CD14-positive monocyte (primary cell): Measurements from ENCODE around the gene KCNQ1. TPM values are rescaled to one million over a fixed set of nuclear protein-coding genes. Genes with fewer than 3 reads are reported as not detected.

ENCODE experiments used
- DNase-seq, 3 donors: peaks; one replicate each; pipeline ENCODE4 v3.0.0-alpha.2; 2011 to 2022
- H2AFZ ChIP-seq: 2 replicates; pipeline ENCODE4 v1.6.0; 2012; ENCODE audit warnings: mild to moderate bottlenecking, low read depth, low read length, inconsistent platforms; ENCODE audit not compliant: insufficient read depth, poor library complexity, severe bottlenecking
- H3K27ac ChIP-seq, 2 donors: 1 replicate in 1 of 2; 2 replicates in 1 of 2; pipeline ENCODE4 v1.5.1; 2012 to 2013; ENCODE audit warnings: low read length in 2 of 2, control low read depth in 1 of 2, inconsistent platforms in 1 of 2, low read depth in 1 of 2, mild to moderate bottlenecking in 1 of 2
- H3K27me3 ChIP-seq, 2 donors: one replicate each; pipeline versions ENCODE4 v1.6.0 to v1.6.1; 2011 to 2013; ENCODE audit warnings: low read length in 2 of 2; ENCODE audit not compliant: control insufficient read depth in 2 of 2, insufficient read depth in 2 of 2
- H3K36me3 ChIP-seq, 2 donors: replicated peaks in 1 of 2; 1 replicate in 1 of 2; 2 replicates in 1 of 2; pipeline versions ENCODE4 v1.5.1 to v1.6.1; 2012 to 2013; ENCODE audit warnings: low read length in 2 of 2, control low read depth in 1 of 2, inconsistent platforms in 1 of 2, mild to moderate bottlenecking in 1 of 2; ENCODE audit not compliant: insufficient read depth in 2 of 2, control insufficient read depth in 1 of 2
- H3K4me1 ChIP-seq, 2 donors: 1 replicate in 1 of 2; 2 replicates in 1 of 2; pipeline versions ENCODE4 v1.5.1 to v1.6.1; 2012 to 2013; ENCODE audit warnings: low read length in 2 of 2, control low read depth in 1 of 2, inconsistent platforms in 1 of 2, mild to moderate bottlenecking in 1 of 2, moderate library complexity in 1 of 2; ENCODE audit not compliant: insufficient read depth in 2 of 2, control insufficient read depth in 1 of 2
- H3K4me2 ChIP-seq: replicated peaks from 2 replicates; pipeline ENCODE3; 2012; ENCODE audit warnings: low read length, moderate library complexity, mild to moderate bottlenecking; ENCODE audit not compliant: poor library complexity, severe bottlenecking; ENCODE audit errors: extremely low read depth
- H3K4me3 ChIP-seq, 3 experiments: fragments of 200-600 bp in 1 of 3; sonication (generic) in 1 of 3; replicated peaks in 1 of 3; 1 replicate in 2 of 3; 2 replicates in 1 of 3; pipeline ENCODE4 v1.5.1; 2011 to 2013; ENCODE audit warnings: low read length in 3 of 3, mild to moderate bottlenecking in 3 of 3, control low read depth in 2 of 3, low read depth in 2 of 3, inconsistent platforms in 1 of 3, moderate library complexity in 1 of 3
- H3K79me2 ChIP-seq: 2 replicates; pipeline ENCODE4 v1.6.0; 2012; ENCODE audit warnings: mild to moderate bottlenecking, control low read depth, inconsistent platforms, low read length, moderate library complexity; ENCODE audit not compliant: insufficient read depth
- H3K9ac ChIP-seq: 2 replicates; pipeline ENCODE4 v1.6.0; 2017; ENCODE audit warnings: low read length, mild to moderate bottlenecking; ENCODE audit not compliant: insufficient read depth, poor library complexity, severe bottlenecking
- H3K9me3 ChIP-seq, 2 donors: replicated peaks in 1 of 2; 1 replicate in 1 of 2; 2 replicates in 1 of 2; pipeline versions ENCODE4 v1.5.1 to v1.6.1; 2012 to 2013; ENCODE audit warnings: low read length in 2 of 2, control low read depth in 1 of 2; ENCODE audit not compliant: control insufficient read depth in 1 of 2, insufficient read depth in 1 of 2
- H4K20me1 ChIP-seq: 2 replicates; pipeline ENCODE4 v1.6.0; 2012; ENCODE audit warnings: mild to moderate bottlenecking, low read length, control low read depth, moderate library complexity; ENCODE audit not compliant: insufficient read depth
- H3K27ac Mint-ChIP-seq, 7 donors: one replicate each; pipeline ENCODE4 v1.8.0; 2020; ENCODE audit warnings: mild to moderate bottlenecking in 7 of 7, mixed read lengths in 7 of 7, moderate library complexity in 6 of 7, inconsistent platforms in 2 of 7
- H3K27me3 Mint-ChIP-seq, 3 donors: one replicate each; pipeline ENCODE4 v1.8.0; 2021 to 2022; ENCODE audit warnings: low read depth in 3 of 3, mild to moderate bottlenecking in 3 of 3, mixed read lengths in 3 of 3, moderate library complexity in 3 of 3, inconsistent platforms in 1 of 3
- H3K36me3 Mint-ChIP-seq, 2 donors: one replicate each; pipeline ENCODE4 v1.8.0; 2020; ENCODE audit warnings: mixed read lengths in 2 of 2, inconsistent platforms in 1 of 2, mild to moderate bottlenecking in 1 of 2
- H3K4me1 Mint-ChIP-seq: one replicate; pipeline ENCODE4 v1.8.0; 2020; ENCODE audit warnings: mild to moderate bottlenecking, mixed read lengths
- H3K4me3 Mint-ChIP-seq, 2 donors: one replicate each; pipeline ENCODE4 v1.8.0; 2020; ENCODE audit warnings: mild to moderate bottlenecking in 2 of 2, mixed read lengths in 2 of 2, moderate library complexity in 1 of 2
- H3K9me3 Mint-ChIP-seq, 7 donors: one replicate each; pipeline ENCODE4 v1.8.0; 2020 to 2022; ENCODE audit warnings: mixed read lengths in 7 of 7, mild to moderate bottlenecking in 6 of 7, moderate library complexity in 6 of 7, inconsistent platforms in 2 of 7
- CTCF ChIP-seq: fragments of 200-600 bp; IDR thresholded peaks from one replicate; pipeline ENCODE4 v1.8.0; 2022; ENCODE audit warnings: antibody characterized with exemption, mild to moderate bottlenecking
- WGBS: methylation state at CpG from one replicate; pipeline ENCODE4 v1.1.5; 2013; ENCODE audit warnings: missing lambda C conversion rate; ENCODE audit not compliant: insufficient coverage; 5-methylcytosine and 5-hydroxymethylcytosine counted together
- intact Hi-C, 2 donors: fragments of 100-400 bp; cut with micrococcal nuclease; formaldehyde crosslinking; loops; one replicate each; pipeline versions ENCODE4 v1.15.0 to v1.15.1; 2023
- polyA plus RNA-seq, 3 donors: library from polyadenylated mRNA; depleted of rRNA in 1 of 3; unstranded in 2 of 3; stranded (reverse) in 1 of 3; fragments of 300-500 nt in 2 of 3; fragments of >200 nt in 1 of 3; fragmentation: Illumina TruSeq in 2 of 3; gene quantifications; 1 replicate in 2 of 3; 2 replicates in 1 of 3; pipeline ENCODE4 v1.2.3, GENCODE V29; 2012 to 2021

The KCNQ1 gene
- polyA plus RNA-seq, 3 donors: 14.9 to 31.8 (median 21.6) TPM

DNA sequence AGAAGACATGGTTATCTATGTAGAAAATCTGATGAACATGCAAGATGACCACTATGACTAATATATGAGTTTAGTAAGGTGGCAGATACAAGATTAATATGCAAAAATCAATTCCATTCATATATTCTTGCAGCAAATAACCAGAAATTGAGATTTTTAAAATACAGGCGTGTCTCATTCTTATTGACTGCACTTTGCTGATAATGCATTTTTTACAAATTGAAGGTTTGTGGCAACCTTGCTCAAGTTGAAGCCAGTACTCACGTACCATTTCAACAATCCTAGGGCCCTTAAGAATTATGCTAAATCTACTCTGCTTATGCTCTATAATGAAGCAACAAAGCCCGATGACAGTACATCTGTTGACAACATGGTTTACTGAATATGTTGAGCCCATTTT, 150.4 kb downstream of the KCNQ1 start:
- Histone ChIP-seq H3K4me2 (no peak overlapping the region), H3K27me3 (no peaks in the 10 kb centered on the region), H4K20me1 (peaks cover 39% of the 10 kb centered on the region), H2AFZ (no peak overlapping the region), H3K9ac (no peak overlapping the region), H3K4me3 (no peak overlapping the region), H3K79me2 (no peaks in the 10 kb centered on the region), H3K9me3 (peaks cover 5 to 14% of the 10 kb centered on the region in 2 donors), H3K27ac (no peak overlapping the region), H3K4me1 (no peaks in the 10 kb centered on the region), H3K36me3 (peaks cover 28 to 41% of the 10 kb centered on the region in 2 donors)
- peaks cover 0 to 4% (median 0%) of the 10 kb centered on the region in 3 donors for H3K27me3 Mint-ChIP-seq
- no peak overlapping the region for H3K4me3 Mint-ChIP-seq
- peaks cover 7 to 20% (median 16%) of the 10 kb centered on the region in 7 donors for H3K9me3 Mint-ChIP-seq
- no peak for DNase-seq
- 88% methylated on average over 1 of the region's 3 CpGs for WGBS
- H3K4me1 Mint-ChIP-seq: no peaks in the 10 kb centered on the region
- intact Hi-C loops: no loop called here
- H3K27ac Mint-ChIP-seq: no peak overlapping the region
- peaks cover 53 to 55% of the 10 kb centered on the region in 2 donors for H3K36me3 Mint-ChIP-seq
- TF ChIP-seq CTCF: no peak

DNA sequence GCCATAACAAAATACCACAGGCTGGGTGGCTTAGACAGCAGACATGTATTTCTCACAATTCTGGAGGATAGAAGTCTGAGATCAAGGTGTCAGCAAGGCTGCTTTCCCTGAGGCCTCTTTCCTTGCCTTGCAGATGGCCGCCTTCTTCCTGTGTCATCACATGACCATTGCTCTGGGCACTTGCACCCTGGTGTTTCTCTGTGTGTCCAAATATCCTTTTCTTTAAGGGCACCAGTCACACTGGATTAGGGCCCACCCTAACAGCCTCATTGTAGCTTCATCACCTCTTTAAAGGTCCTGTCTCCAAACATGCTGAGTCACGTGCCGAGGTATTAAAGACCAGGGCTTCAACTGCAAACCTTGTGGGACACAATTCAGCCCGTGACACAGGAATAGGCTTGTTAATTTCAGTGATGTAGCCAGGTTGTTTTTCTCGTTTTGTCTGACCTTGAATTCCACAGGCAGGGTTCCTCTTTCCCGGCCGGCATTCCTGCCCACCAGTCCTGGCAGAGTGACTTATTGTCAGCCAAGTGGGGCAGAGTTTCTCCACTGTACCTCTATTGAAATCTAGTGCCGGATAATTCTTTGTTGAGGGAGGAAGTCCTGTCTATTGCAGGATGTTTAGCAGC, 154.9 kb downstream of the KCNQ1 start:
- Mint-ChIP-seq H3K4me3 (no peak overlapping the region), H3K9me3 (peaks cover 5 to 26% (median 17%) of the 10 kb centered on the region in 7 donors), H3K27ac (no peak overlapping the region), H3K4me1 (no peaks in the 10 kb centered on the region), H3K27me3 (peaks cover 0 to 2% (median 1%) of the 10 kb centered on the region in 3 donors), H3K36me3 (peaks cover 12 to 18% of the 10 kb centered on the region in 2 donors)
- Histone ChIP-seq H3K9ac (no peak overlapping the region), H3K4me2 (no peak overlapping the region), H2AFZ (no peak overlapping the region), H3K79me2 (no peaks in the 10 kb centered on the region), H3K27me3 (no peaks in the 10 kb centered on the region), H3K36me3 (peaks cover 0 to 5% of the 10 kb centered on the region in 2 donors), H3K27ac (no peak overlapping the region), H3K9me3 (peaks cover 5 to 14% of the 10 kb centered on the region in 2 donors), H3K4me1 (no peaks in the 10 kb centered on the region), H4K20me1 (peaks cover 22% of the 10 kb centered on the region), H3K4me3 (no peak overlapping the region)
- no peak for TF ChIP-seq CTCF
- WGBS: 95% methylated on average over 7 of the region's 8 CpGs
- intact Hi-C loops: no loop called here
- no peak for DNase-seq
